SK-N-SH treated with all-trans-retinoic acid at 6 μM for 48 hours (cell line): ENCODE results near the gene PRMT3.

Experiments
- ATAC-seq: fragments of 200-7000 bp; cut with Tn5 transposase; 3 replicates; pipeline ENCODE4 v1.9.1; 2020; ENCODE audit warnings: mild to moderate bottlenecking, moderate library complexity
- ARNTL ChIP-seq: fragments of 450-650 bp; formaldehyde crosslinking; IDR thresholded peaks from 2 replicates; pipeline ENCODE4 v1.5.0; 2020; ENCODE audit warnings: low read depth, mild to moderate bottlenecking, moderate library complexity, borderline replicate concordance
- BACH2 ChIP-seq: fragments of 250-450 bp; sonication (Bioruptor Pico); IDR thresholded peaks from 2 replicates; pipeline ENCODE4 v1.9.0; 2021; ENCODE audit warnings: mild to moderate bottlenecking, borderline replicate concordance
- CSRNP3 ChIP-seq: fragments of 250-450 bp; sonication (Bioruptor Pico); IDR thresholded peaks from 2 replicates; pipeline ENCODE4 v1.5.1; 2021; ENCODE audit warnings: mild to moderate bottlenecking, moderate library complexity
- ESRRG ChIP-seq: fragments of 250-450 bp; sonication (Bioruptor Pico); IDR thresholded peaks from 2 replicates; pipeline ENCODE4 v1.6.1; 2021; ENCODE audit warnings: mild to moderate bottlenecking
- GLIS3 ChIP-seq: fragments of 250-450 bp; sonication (Bioruptor Pico); IDR thresholded peaks from 2 replicates; pipeline ENCODE4 v1.5.0; 2020; ENCODE audit warnings: mild to moderate bottlenecking, moderate library complexity
- ISL1 ChIP-seq: fragments of 250-450 bp; sonication (Bioruptor Pico); IDR thresholded peaks from 2 replicates; pipeline ENCODE4 v2.1.2; 2022; ENCODE audit warnings: mild to moderate bottlenecking, moderate library complexity
- OSR1 ChIP-seq: fragments of 250-450 bp; sonication (Bioruptor Pico); IDR thresholded peaks from 2 replicates; pipeline ENCODE4 v1.8.0; 2022; ENCODE audit warnings: moderate library complexity, mild to moderate bottlenecking, inconsistent platforms
- POU6F1 ChIP-seq: fragments of 250-450 bp; sonication (Bioruptor Pico); IDR thresholded peaks from 2 replicates; pipeline ENCODE4 v1.8.0; 2021; ENCODE audit warnings: low read depth, mild to moderate bottlenecking, moderate library complexity, borderline replicate concordance
- PPARA ChIP-seq: fragments of 250-450 bp; sonication (Bioruptor Pico); IDR thresholded peaks from 2 replicates; pipeline ENCODE4 v1.5.0; 2020; ENCODE audit warnings: mild to moderate bottlenecking, borderline replicate concordance
- RARB ChIP-seq: fragments of 250-450 bp; sonication (Bioruptor Pico); IDR thresholded peaks from 2 replicates; pipeline ENCODE4 v1.8.0; 2021; ENCODE audit warnings: mild to moderate bottlenecking, moderate library complexity
- TCF4 ChIP-seq: fragments of 250-450 bp; sonication (Bioruptor Pico); IDR thresholded peaks from 2 replicates; pipeline ENCODE4 v1.8.0; 2021; ENCODE audit warnings: mild to moderate bottlenecking, moderate library complexity, borderline replicate concordance
- TOX ChIP-seq: fragments of 250-450 bp; sonication (Bioruptor Pico); IDR thresholded peaks from 2 replicates; pipeline ENCODE4 v1.8.0; 2021; ENCODE audit warnings: mild to moderate bottlenecking, moderate library complexity, borderline replicate concordance
- TSHZ2 ChIP-seq: fragments of 250-450 bp; sonication (Bioruptor Pico); IDR thresholded peaks from 2 replicates; pipeline ENCODE4 v1.5.0; 2020; ENCODE audit warnings: mild to moderate bottlenecking, moderate library complexity
- ZC3H10 ChIP-seq: fragments of 250-450 bp; sonication (Bioruptor Pico); IDR thresholded peaks from 2 replicates; pipeline ENCODE4 v1.5.1; 2021; ENCODE audit warnings: mild to moderate bottlenecking, moderate library complexity
- ZFP3 ChIP-seq: fragments of 250-450 bp; sonication (Bioruptor Pico); IDR thresholded peaks from 2 replicates; pipeline ENCODE4 v1.5.0; 2020; ENCODE audit warnings: mild to moderate bottlenecking, moderate library complexity
- ZFP30 ChIP-seq: fragments of 450-650 bp; formaldehyde crosslinking; IDR thresholded peaks from 2 replicates; pipeline ENCODE4 v1.5.0; 2022; ENCODE audit warnings: mild to moderate bottlenecking, moderate library complexity
- ZNF565 ChIP-seq: fragments of 450-650 bp; formaldehyde crosslinking; conservative IDR thresholded peaks from 2 replicates; pipeline ENCODE4 v1.5.0; 2020; ENCODE audit warnings: low read depth, mild to moderate bottlenecking, moderate library complexity
- ZNF70 ChIP-seq: fragments of 450-650 bp; formaldehyde crosslinking; IDR thresholded peaks from 2 replicates; pipeline ENCODE4 v1.5.0; 2020; ENCODE audit warnings: mild to moderate bottlenecking, moderate library complexity
- ZNF8 ChIP-seq: fragments of 450-650 bp; formaldehyde crosslinking; IDR thresholded peaks from 2 replicates; pipeline ENCODE4 v1.5.0; 2020; ENCODE audit warnings: mild to moderate bottlenecking, moderate library complexity
- TF ChIP-seq, protein P1 (sequence below): fragments of 250-450 bp; sonication (Bioruptor Pico); IDR thresholded peaks from 2 replicates; pipeline ENCODE4 v1.5.1; 2020; ENCODE audit warnings: low read depth, mild to moderate bottlenecking, moderate library complexity

The PRMT3 gene

GRCh38 chr11:20444535-20444934, 57.0 kb downstream of the PRMT3 start:
- ATAC-seq, result no peak
- TF ChIP-seq, protein P1, sequence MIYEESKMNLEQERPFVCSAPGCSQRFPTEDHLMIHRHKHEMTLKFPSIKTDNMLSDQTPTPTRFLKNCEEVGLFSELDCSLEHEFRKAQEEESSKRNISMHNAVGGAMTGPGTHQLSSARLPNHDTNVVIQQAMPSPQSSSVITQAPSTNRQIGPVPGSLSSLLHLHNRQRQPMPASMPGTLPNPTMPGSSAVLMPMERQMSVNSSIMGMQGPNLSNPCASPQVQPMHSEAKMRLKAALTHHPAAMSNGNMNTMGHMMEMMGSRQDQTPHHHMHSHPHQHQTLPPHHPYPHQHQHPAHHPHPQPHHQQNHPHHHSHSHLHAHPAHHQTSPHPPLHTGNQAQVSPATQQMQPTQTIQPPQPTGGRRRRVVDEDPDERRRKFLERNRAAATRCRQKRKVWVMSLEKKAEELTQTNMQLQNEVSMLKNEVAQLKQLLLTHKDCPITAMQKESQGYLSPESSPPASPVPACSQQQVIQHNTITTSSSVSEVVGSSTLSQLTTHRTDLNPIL, result no peak
- TF ChIP-seq TCF4 (CRISPR knock-in tag) (no peak), ZNF8 (no peak), ARNTL (CRISPR knock-in tag) (no peak), ESRRG (CRISPR knock-in tag) (no peak), ZNF70 (CRISPR knock-in tag) (no peak), GLIS3 (CRISPR knock-in tag) (no peak), ISL1 (CRISPR knock-in tag) (no peak), RARB (CRISPR knock-in tag) (no peak), PPARA (no peak), ZFP3 (CRISPR knock-in tag) (no peak), TOX (CRISPR knock-in tag) (no peak), POU6F1 (CRISPR knock-in tag) (no peak), OSR1 (CRISPR knock-in tag) (no peak)

DNA sequence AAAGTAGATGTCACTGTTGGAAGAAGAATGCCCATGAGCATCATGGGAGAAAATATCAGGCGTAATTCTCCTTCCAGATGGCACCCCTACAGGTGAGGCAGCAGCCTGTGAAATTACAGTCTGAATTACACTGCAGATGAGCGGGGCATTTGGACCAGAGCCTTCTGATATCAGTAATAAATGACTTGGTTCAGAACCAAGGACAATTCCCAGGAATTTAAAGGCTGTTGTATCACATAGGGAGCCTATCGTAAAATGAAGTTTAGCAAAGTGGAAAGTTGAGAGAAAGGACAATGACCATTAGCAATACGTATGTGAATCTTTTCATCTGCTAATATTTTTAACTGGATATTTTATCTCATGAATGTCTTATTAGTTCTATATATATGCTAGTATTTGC, 61.3 kb downstream of the PRMT3 start:
- no peak for ATAC-seq
- TF ChIP-seq ISL1 (CRISPR knock-in tag) (no peak), ZFP30 (CRISPR knock-in tag) (peak; percentile 74)
- TF ChIP-seq, all 23 proteins: peak for 1

- ATAC-seq, result no peak
- TF ChIP-seq POU6F1 (CRISPR knock-in tag) (no peak), BACH2 (no peak), TSHZ2 (CRISPR knock-in tag) (no peak), ZNF565 (no peak), GLIS3 (CRISPR knock-in tag) (no peak)
- TF ChIP-seq, all 23 proteins: peak for 0
Measured at GRCh38 chr11:20450829-20451228, 63.3 kb downstream of the PRMT3 start.

GRCh38 chr11:20451568-20451967, 64.1 kb downstream of the PRMT3 start:
- no peak for ATAC-seq
- no peak for TF ChIP-seq ISL1 (CRISPR knock-in tag)
- no peak for TF ChIP-seq ZC3H10 (CRISPR knock-in tag)
- TF ChIP-seq ZNF565, result no peak
- TF ChIP-seq ZFP30 (CRISPR knock-in tag), result no peak
- TF ChIP-seq, protein P1, result no peak
- no peak for TF ChIP-seq CSRNP3 (CRISPR knock-in tag)
- no peak for TF ChIP-seq ZNF8
- no peak for TF ChIP-seq PPARA
- TF ChIP-seq POU6F1 (CRISPR knock-in tag), result no peak
